ENCODE results near the gene PLXNA4. TPM values are rescaled to one million over a fixed set of nuclear protein-coding genes. Genes with fewer than 3 reads are reported as not detected.

The PLXNA4 gene
- total RNA-seq, 1 donor from 2014 or later = 16.2 TPM

DNA sequence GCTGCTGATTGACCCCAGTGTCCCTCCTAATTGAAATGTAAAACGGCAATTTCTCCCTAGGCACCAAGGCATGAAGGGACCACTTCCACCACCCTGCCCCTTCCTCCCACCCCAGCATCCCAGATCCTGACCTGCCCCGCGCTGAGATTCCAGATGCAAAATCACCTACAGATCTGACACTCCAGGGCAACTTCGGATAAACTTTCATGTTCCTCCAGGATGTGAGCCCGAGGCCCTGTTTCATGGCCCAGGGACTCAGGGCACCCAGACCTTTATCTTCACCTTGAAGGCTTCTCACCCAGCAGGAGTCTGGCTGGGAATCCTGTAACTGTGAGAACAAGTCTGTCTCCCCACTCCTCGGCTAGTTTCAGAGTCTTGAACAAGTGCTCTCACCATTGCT is 361.8 kb downstream of the PLXNA4 start:
- H3K27me3 Mint-ChIP-seq (ENCODE audit: unreplicated experiment) = peaks cover 3% of the 10 kb centered on the region
- no peak overlapping the region for H3K4me3 Mint-ChIP-seq (ENCODE audit: unreplicated experiment)
- no peak for DNase-seq
- peaks cover 5% of the 10 kb centered on the region for H3K9me3 Mint-ChIP-seq (ENCODE audit: unreplicated experiment)
- no peak overlapping the region for H3K27ac Mint-ChIP-seq (ENCODE audit: unreplicated experiment)
- peaks cover 3% of the 10 kb centered on the region for H3K4me1 Mint-ChIP-seq (ENCODE audit: low read depth, unreplicated experiment)
- H3K36me3 Mint-ChIP-seq (ENCODE audit: unreplicated experiment) = peaks cover 4% of the 10 kb centered on the region
- TF ChIP-seq, protein P1, sequence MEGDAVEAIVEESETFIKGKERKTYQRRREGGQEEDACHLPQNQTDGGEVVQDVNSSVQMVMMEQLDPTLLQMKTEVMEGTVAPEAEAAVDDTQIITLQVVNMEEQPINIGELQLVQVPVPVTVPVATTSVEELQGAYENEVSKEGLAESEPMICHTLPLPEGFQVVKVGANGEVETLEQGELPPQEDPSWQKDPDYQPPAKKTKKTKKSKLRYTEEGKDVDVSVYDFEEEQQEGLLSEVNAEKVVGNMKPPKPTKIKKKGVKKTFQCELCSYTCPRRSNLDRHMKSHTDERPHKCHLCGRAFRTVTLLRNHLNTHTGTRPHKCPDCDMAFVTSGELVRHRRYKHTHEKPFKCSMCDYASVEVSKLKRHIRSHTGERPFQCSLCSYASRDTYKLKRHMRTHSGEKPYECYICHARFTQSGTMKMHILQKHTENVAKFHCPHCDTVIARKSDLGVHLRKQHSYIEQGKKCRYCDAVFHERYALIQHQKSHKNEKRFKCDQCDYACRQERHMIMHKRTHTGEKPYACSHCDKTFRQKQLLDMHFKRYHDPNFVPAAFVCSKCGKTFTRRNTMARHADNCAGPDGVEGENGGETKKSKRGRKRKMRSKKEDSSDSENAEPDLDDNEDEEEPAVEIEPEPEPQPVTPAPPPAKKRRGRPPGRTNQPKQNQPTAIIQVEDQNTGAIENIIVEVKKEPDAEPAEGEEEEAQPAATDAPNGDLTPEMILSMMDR (IDR thresholded peaks at IDR 0.05; ENCODE audit: partially characterized antibody, unreplicated experiment) = no peak

DNA sequence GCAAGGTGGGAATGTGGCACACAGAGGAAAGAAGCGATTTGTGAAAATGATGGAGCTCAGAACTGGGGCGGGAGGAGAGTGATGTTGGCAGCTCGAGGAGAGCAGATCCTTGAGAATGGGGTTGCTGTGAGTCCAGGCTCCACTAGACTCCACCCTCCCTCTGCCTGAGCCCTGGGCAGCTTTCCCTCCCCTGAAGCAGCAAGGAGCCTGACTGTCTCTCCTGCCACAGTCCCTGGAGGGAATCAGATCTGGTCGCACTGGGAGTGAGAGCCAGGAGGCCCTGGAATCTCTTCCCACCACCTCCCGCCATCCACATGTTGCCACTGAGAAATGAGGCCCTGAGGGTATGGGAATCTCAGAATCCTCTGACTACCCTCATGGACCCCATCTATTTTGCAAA is 362.7 kb downstream of the PLXNA4 start:
- H3K4me3 Mint-ChIP-seq (ENCODE audit: unreplicated experiment) = no peak overlapping the region
- H3K27me3 Mint-ChIP-seq (ENCODE audit: unreplicated experiment) = peaks cover 3% of the 10 kb centered on the region
- no peak for DNase-seq
- H3K9me3 Mint-ChIP-seq (ENCODE audit: unreplicated experiment) = peaks cover 5% of the 10 kb centered on the region
- H3K27ac Mint-ChIP-seq (ENCODE audit: unreplicated experiment) = no peak overlapping the region
- H3K36me3 Mint-ChIP-seq (ENCODE audit: unreplicated experiment) = peaks cover 4% of the 10 kb centered on the region
- TF ChIP-seq, protein P1 (IDR thresholded peaks at IDR 0.05; ENCODE audit: partially characterized antibody, unreplicated experiment) = no peak
- peaks cover 3% of the 10 kb centered on the region for H3K4me1 Mint-ChIP-seq (ENCODE audit: low read depth, unreplicated experiment)

DNA sequence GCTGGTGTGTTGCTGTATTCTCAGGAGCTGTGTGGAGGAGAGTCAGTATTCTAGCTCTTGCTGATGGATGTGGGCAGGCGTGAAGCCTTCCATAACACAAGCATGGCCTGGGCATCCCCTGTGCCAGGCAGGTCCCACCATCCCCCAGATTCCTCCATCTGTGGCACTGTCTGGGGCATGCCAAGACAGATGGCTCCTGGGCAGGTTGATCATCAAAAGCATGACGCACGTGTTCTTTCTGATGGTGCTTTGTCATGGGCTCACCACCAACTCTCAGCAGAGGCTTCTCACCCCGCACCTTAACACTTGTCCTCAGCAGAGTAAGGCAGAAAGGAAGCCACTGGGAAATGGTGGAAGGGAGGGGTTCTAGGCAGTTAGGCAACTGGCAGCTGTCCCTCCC is 364.3 kb downstream of the PLXNA4 start:
- H3K27ac Mint-ChIP-seq (ENCODE audit: unreplicated experiment) = no peak overlapping the region
- peaks cover 6% of the 10 kb centered on the region for H3K27me3 Mint-ChIP-seq (ENCODE audit: unreplicated experiment)
- H3K9me3 Mint-ChIP-seq (ENCODE audit: unreplicated experiment) = peaks cover 8% of the 10 kb centered on the region
- H3K36me3 Mint-ChIP-seq (ENCODE audit: unreplicated experiment) = peaks cover 4% of the 10 kb centered on the region
- H3K4me1 Mint-ChIP-seq (ENCODE audit: low read depth, unreplicated experiment) = peaks cover 16% of the 10 kb centered on the region
- H3K4me3 Mint-ChIP-seq (ENCODE audit: unreplicated experiment) = no peak overlapping the region
- TF ChIP-seq, protein P1 (IDR thresholded peaks at IDR 0.05; ENCODE audit: partially characterized antibody, unreplicated experiment) = no peak
- DNase-seq = no peak

DNA sequence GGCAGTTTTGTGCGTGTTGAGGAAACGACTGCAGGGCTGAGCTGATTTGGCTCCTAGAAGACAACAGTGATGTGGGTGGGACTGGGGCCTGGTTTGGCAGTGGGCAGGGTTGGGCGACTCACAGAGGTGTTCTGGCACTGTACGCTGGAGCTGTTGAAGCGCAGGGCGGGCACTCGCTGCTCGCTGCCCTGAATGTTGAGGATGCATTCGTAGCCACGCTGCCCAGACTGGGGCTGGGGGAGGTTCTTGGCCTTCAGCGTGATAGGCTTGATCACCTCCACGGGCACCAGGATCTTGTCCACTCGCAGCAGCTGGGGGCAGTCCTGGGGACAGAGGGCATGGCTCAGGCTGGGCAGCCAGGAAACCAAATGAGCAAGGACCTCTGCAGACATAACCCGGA is 365.4 kb downstream of the PLXNA4 start:
- peaks cover 23% of the 10 kb centered on the region for H3K4me1 Mint-ChIP-seq (ENCODE audit: low read depth, unreplicated experiment)
- no peak for DNase-seq
- no peak overlapping the region for H3K27ac Mint-ChIP-seq (ENCODE audit: unreplicated experiment)
- peaks cover 11% of the 10 kb centered on the region for H3K27me3 Mint-ChIP-seq (ENCODE audit: unreplicated experiment)
- peaks cover 14% of the 10 kb centered on the region for H3K9me3 Mint-ChIP-seq (ENCODE audit: unreplicated experiment)
- H3K36me3 Mint-ChIP-seq (ENCODE audit: unreplicated experiment) = peaks cover 4% of the 10 kb centered on the region
- TF ChIP-seq, protein P1 (IDR thresholded peaks at IDR 0.05; ENCODE audit: partially characterized antibody, unreplicated experiment) = no peak
- H3K4me3 Mint-ChIP-seq (ENCODE audit: unreplicated experiment) = no peak overlapping the region

DNA sequence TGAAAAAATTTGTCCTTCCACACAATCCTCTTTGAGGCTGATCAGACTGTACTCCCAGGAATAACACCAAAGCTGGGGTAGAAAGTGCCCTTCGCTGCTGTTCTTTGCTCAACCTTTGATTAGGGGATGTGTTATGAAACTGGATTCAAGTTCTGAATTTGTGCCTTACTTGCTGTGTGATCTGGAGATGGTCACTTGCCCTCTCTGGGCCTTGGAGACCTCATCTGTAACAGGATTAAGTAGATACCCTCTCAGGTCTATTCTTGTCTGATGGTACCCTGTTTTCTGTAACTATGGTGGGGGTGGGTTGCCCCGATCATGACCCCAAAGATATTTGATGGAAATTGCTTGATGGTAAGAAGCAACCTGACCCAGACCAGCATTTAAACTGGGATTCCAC is 368.5 kb downstream of the PLXNA4 start:
- peak overlapping the region; percentile 78 for H3K4me3 Mint-ChIP-seq (ENCODE audit: unreplicated experiment)
- peaks cover 4% of the 10 kb centered on the region for H3K36me3 Mint-ChIP-seq (ENCODE audit: unreplicated experiment)
- peak overlapping the region; percentile 97 for H3K27ac Mint-ChIP-seq (ENCODE audit: unreplicated experiment)
- no peak for DNase-seq
- TF ChIP-seq, protein P1 (IDR thresholded peaks at IDR 0.05; ENCODE audit: partially characterized antibody, unreplicated experiment) = no peak
- H3K4me1 Mint-ChIP-seq (ENCODE audit: low read depth, unreplicated experiment) = peaks cover 44% of the 10 kb centered on the region
- H3K27me3 Mint-ChIP-seq (ENCODE audit: unreplicated experiment) = peaks cover 21% of the 10 kb centered on the region
- peaks cover 17% of the 10 kb centered on the region for H3K9me3 Mint-ChIP-seq (ENCODE audit: unreplicated experiment)
